Activated B cell treated with CpG ODN at 0.5 μM for 24 hours (primary cell): ENCODE results near the gene FOXN4. TPM values are rescaled to one million over a fixed set of nuclear protein-coding genes. Genes with fewer than 3 reads are reported as not detected.

Source experiments
- ATAC-seq: fragments of 200-7000 bp; cut with Tn5 transposase; one replicate; pipeline ENCODE4 v1.10.0; 2021; ENCODE audit warnings: low read depth, mild to moderate bottlenecking, moderate library complexity
- CTCF ChIA-PET: fragments of 350-600 bp; sonication (Branson Sonifier 250); formaldehyde crosslinking; loops from one replicate; lab custom pipeline; 2021; ENCODE audit warnings: antibody characterized with exemption; lab: Charles Lee
- POLR2A ChIA-PET: fragments of 350-600 bp; sonication (Branson Sonifier 250); formaldehyde crosslinking; loops from one replicate; lab custom pipeline; 2021; ENCODE audit warnings: antibody characterized with exemption; lab: Charles Lee
- DNase-seq: peaks from one replicate; pipeline ENCODE4 v3.0.0; 2022
- H3K27ac Mint-ChIP-seq: one replicate; pipeline ENCODE4 v1.8.0; 2020; ENCODE audit warnings: mixed read lengths
- H3K27me3 Mint-ChIP-seq: one replicate; pipeline ENCODE4 v1.8.0; 2021; ENCODE audit warnings: mixed read lengths
- H3K36me3 Mint-ChIP-seq: one replicate; pipeline ENCODE4 v1.8.0; 2021; ENCODE audit warnings: low read depth, mixed read lengths
- H3K4me1 Mint-ChIP-seq: one replicate; pipeline ENCODE4 v1.8.0; 2021; ENCODE audit warnings: mixed read lengths
- H3K4me3 Mint-ChIP-seq: one replicate; pipeline ENCODE4 v1.8.0; 2020; ENCODE audit warnings: mild to moderate bottlenecking, mixed read lengths
- H3K9me3 Mint-ChIP-seq: one replicate; pipeline ENCODE4 v1.8.0; 2020; ENCODE audit warnings: mixed read lengths
- intact Hi-C: fragments of 100-400 bp; cut with micrococcal nuclease; formaldehyde crosslinking; loops from one replicate; pipeline ENCODE4 v1.15.1; 2024
- total RNA-seq: library from RNA; stranded (reverse); gene quantifications from 2 replicates; pipeline ENCODE4 v1.2.3, GENCODE V29; 2022
- TF ChIP-seq, protein P1 (sequence below): fragments of 200-600 bp; IDR thresholded peaks from one replicate; pipeline ENCODE4 v1.8.0; 2022; ENCODE audit warnings: antibody characterized with exemption, mild to moderate bottlenecking

FOXN4 gene
- total RNA-seq, 1 donor from 2014 or later: not detected

DNA sequence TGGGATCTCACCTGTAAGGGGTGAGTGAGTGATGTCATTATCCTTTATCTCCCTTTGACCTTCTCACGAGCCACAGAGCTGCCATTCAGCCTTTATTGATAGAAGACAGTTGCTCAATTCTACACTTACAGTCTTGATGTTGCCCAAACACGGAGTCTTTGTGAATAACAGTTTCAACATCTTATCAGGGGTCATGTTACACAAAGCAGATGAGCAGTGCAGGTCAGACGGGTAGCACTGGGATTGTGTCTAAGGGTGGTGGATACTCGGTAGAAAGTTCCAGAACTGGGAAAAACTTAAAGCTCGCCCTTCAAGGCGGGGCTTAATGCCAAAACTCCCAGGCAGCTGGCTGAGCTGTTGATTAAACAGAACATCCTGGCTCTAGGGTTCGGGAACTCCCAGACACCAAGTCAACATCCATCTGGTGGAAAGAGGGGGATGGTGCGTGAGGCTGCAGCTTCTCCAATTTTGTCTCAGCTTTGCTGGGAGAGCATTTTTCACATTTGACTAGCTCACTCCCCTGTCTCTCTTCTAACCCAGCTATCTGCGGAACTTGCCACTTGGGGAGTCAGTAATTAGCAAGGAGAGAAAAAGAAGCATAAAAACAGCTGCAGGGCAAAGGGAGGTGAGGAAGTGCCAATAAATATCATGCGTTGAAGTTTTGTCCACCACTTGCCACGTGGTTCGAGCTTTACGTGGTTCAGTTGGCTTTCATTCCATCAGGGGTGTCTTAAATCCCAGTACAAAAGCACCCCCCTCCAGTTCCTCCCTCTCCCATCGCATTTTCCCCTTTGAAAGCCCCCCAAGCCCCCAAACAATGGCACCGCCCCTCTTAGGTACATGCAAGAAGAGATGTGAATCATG, 31.0 kb downstream of the FOXN4 start:
- no peak overlapping the region for H3K4me3 Mint-ChIP-seq
- POLR2A ChIA-PET: no interaction called here
- no peaks in the 10 kb centered on the region for H3K36me3 Mint-ChIP-seq

DNA sequence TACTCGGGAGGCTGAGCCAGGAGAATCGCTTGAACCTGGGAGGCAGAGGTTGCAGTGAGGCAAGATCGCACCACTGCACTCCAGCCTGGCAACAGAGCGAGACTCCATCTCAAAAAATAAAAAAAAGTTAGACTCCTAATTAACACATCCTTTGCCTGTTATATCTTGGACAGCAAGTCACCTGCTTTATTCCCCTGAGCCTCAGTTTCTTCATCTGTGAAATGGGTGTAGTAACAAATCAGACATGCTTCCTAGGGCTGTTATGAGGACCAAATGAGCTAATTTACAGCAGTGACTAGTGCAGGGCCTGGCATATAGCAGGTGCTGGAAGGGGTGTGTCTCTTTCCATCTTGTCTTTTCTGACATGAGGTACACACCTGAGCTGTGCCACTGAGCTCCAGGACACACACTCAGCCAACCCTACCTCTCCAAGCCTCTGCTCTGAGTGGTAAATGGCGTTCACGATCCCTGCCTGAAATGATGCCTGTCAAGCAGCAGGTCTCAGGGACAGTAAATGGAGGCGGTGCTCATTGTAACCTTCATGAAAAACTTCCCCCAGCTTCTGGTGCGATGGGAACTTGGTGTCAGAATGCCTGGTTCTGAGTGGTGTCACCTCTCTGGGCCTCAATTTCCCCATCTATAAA, 31.7 kb downstream of the FOXN4 start:
- intact Hi-C loops: no loop called here
- CTCF ChIA-PET: no interaction called here
- POLR2A ChIA-PET: no interaction called here
- TF ChIP-seq, protein P1, sequence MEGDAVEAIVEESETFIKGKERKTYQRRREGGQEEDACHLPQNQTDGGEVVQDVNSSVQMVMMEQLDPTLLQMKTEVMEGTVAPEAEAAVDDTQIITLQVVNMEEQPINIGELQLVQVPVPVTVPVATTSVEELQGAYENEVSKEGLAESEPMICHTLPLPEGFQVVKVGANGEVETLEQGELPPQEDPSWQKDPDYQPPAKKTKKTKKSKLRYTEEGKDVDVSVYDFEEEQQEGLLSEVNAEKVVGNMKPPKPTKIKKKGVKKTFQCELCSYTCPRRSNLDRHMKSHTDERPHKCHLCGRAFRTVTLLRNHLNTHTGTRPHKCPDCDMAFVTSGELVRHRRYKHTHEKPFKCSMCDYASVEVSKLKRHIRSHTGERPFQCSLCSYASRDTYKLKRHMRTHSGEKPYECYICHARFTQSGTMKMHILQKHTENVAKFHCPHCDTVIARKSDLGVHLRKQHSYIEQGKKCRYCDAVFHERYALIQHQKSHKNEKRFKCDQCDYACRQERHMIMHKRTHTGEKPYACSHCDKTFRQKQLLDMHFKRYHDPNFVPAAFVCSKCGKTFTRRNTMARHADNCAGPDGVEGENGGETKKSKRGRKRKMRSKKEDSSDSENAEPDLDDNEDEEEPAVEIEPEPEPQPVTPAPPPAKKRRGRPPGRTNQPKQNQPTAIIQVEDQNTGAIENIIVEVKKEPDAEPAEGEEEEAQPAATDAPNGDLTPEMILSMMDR: no peak
- DNase-seq (no peak), ATAC-seq (no peak)
- H3K4me3 Mint-ChIP-seq: no peak overlapping the region
- H3K9me3 Mint-ChIP-seq: no peaks in the 10 kb centered on the region
- H3K27ac Mint-ChIP-seq: no peak overlapping the region
- peaks cover 5% of the 10 kb centered on the region for H3K27me3 Mint-ChIP-seq
- H3K4me1 Mint-ChIP-seq: no peaks in the 10 kb centered on the region
- H3K36me3 Mint-ChIP-seq: no peaks in the 10 kb centered on the region

More for the DNA sequence above, 31.0 kb downstream of the FOXN4 start:
- intact Hi-C loops: no loop called here
- H3K27me3 Mint-ChIP-seq: peaks cover 4% of the 10 kb centered on the region
- H3K27ac Mint-ChIP-seq: no peak overlapping the region
- TF ChIP-seq, protein P1: no peak
- DNase-seq (no peak), ATAC-seq (no peak)
- no peaks in the 10 kb centered on the region for H3K4me1 Mint-ChIP-seq
- CTCF ChIA-PET: no interaction called here
- no peaks in the 10 kb centered on the region for H3K9me3 Mint-ChIP-seq

DNA sequence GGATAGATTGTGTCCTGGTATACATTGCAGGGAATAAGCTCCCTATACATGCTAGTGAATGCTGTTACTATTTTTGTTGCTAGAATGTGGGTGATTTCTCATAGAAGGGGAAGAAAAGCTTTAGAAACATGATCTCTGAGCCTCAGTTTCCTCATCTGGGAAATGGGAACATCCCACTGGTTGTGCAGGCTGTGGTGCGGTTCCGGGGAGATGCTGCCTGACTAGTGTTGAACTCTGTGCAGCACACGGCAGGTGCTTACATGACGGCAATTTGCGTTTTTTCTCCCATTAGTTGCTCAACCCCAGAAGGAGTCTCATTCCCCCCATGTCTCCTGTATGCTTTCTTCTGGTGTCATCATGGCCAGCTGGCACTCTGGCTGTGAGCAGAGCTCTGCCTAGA, 32.9 kb downstream of the FOXN4 start:
- no peak overlapping the region for H3K27ac Mint-ChIP-seq
- no peak overlapping the region for H3K4me3 Mint-ChIP-seq
- H3K27me3 Mint-ChIP-seq: peaks cover 5% of the 10 kb centered on the region
- DNase-seq (no peak), ATAC-seq (no peak)
- intact Hi-C loops: no loop called here
- H3K4me1 Mint-ChIP-seq: no peaks in the 10 kb centered on the region
- H3K9me3 Mint-ChIP-seq: no peaks in the 10 kb centered on the region
- no peaks in the 10 kb centered on the region for H3K36me3 Mint-ChIP-seq
- TF ChIP-seq, protein P1: no peak
- CTCF ChIA-PET: no interaction called here
- POLR2A ChIA-PET: no interaction called here

DNA sequence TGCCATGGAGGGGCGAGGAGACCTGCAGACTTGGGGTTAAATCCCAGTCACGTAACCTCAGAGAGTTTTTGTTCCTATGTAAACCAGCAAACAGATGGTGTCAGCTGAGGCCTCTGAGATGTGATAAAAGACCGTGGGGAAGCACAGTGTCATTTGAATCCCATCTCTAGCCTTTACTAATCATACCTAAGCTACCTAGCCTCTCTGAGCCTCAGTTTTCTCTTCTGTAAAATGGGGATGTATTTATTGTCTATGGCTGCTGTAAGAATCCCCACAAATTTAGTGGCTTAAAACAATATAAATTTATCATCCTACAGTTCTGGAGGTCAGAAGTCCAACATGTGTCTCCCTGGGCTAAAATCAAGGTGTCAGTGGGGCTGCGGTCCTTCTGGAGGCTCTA, 33.9 kb downstream of the FOXN4 start:
- no peak overlapping the region for H3K27ac Mint-ChIP-seq
- ChIA-PET POLR2A (no interaction called here), CTCF (no interaction called here)
- TF ChIP-seq, protein P1: no peak
- ATAC-seq (no peak), DNase-seq (no peak)
- no peak overlapping the region for H3K4me3 Mint-ChIP-seq
- no peaks in the 10 kb centered on the region for H3K36me3 Mint-ChIP-seq
- H3K9me3 Mint-ChIP-seq: peaks cover 2% of the 10 kb centered on the region
- intact Hi-C loops: no loop called here
- peaks cover 5% of the 10 kb centered on the region for H3K27me3 Mint-ChIP-seq
- no peaks in the 10 kb centered on the region for H3K4me1 Mint-ChIP-seq

DNA sequence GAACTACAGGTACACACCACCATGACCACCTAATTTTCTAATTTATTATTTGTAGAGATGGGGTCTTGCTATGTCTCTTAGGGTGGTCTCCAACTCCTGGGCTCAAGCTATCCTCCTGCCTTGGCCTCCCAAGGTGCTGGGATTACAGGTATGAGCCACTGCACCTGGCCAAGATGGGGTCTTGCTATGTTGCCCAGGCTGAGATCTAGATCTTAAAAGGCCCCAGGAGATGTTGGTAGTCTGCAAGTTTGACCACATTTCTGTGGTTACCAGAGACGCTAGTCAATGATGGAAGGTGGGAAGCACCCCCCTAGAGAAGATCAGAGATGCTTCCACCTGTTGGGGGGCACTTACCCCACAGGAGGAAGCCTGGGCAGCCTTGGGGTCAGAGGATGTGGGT, 34.7 kb downstream of the FOXN4 start:
- ChIA-PET POLR2A (no interaction called here), CTCF (no interaction called here)
- peaks cover 2% of the 10 kb centered on the region for H3K9me3 Mint-ChIP-seq

More for the DNA sequence above, 34.7 kb downstream of the FOXN4 start:
- Mint-ChIP-seq H3K27me3 (peaks cover 5% of the 10 kb centered on the region), H3K4me3 (no peak overlapping the region), H3K4me1 (no peaks in the 10 kb centered on the region), H3K36me3 (no peaks in the 10 kb centered on the region), H3K27ac (no peak overlapping the region)
- TF ChIP-seq, protein P1: no peak
- intact Hi-C loops: no loop called here
- no peak for ATAC-seq
- no peak for DNase-seq
